VCaP (cell line): ENCODE results near the gene ARSB.

Source experiments
- H3K27ac ChIP-seq: fragments of 450-650 bp; 2 replicates; pipeline ENCODE4 v1.5.1; 2017
- CTCF ChIP-seq: fragments of 450-650 bp; conservative IDR thresholded peaks from 2 replicates; pipeline ENCODE4 v1.5.1; 2017; ENCODE audit warnings: mild to moderate bottlenecking, moderate library complexity

ARSB gene

DNA sequence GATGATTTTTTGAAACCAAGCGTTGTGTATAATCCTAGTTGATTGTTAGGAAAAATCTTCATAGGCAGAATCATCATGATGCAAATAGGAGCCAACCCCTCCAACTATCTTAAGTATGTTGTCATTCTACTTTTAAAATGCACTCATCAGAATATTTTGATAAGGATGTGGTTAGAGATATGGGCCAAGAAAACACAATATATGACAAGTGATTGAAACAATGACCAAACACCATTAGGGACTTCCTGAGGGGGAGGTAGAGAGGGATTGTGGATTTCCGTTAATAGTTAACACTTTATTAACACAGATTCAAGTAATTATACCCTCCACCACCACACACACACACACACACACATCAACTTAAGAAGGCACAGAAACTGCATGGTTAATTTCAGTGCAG, 143.3 kb downstream of the ARSB start:
- no peak overlapping the region for H3K27ac ChIP-seq
- no peak for TF ChIP-seq CTCF

DNA sequence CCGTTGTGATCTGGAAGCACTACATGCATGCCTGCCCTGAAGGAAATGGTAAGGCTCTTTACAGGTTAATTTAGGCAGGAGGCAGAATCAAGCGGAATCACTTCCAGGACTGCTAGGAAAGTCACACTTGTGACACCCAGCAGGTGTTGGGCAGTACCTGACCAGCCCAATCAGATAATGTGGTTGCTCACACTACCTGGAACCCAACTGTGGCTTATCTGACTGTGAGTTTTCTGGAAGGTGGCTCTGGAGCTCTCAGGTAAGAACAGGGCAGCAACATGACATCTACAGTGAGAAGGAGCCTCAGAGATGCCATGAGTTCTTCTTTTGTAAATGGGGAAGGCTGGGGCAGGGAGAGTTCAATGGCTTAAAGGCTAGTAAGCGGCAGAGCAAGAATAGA, 146.4 kb downstream of the ARSB start:
- H3K27ac ChIP-seq = no peak overlapping the region
- TF ChIP-seq CTCF = no peak

DNA sequence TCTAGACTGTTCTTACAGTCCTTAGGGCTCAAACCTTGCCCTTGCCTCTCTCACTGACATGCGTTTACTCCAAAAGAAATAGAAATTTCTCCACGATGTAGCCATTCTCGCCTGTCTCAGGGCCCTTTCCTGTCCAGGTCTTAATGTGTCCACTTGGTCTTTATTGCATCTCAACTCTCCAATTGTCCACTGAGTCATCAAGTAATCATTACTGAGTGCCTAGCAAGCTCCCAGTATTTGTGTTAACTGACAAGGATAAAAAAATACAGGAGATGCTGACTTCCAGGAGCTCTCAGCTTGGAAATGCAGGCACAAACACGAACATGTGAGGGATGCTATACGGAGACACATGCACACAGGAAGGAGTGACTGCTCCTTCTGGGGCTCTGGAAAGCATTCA, 147.3 kb downstream of the ARSB start:
- TF ChIP-seq CTCF = no peak
- no peak overlapping the region for H3K27ac ChIP-seq

DNA sequence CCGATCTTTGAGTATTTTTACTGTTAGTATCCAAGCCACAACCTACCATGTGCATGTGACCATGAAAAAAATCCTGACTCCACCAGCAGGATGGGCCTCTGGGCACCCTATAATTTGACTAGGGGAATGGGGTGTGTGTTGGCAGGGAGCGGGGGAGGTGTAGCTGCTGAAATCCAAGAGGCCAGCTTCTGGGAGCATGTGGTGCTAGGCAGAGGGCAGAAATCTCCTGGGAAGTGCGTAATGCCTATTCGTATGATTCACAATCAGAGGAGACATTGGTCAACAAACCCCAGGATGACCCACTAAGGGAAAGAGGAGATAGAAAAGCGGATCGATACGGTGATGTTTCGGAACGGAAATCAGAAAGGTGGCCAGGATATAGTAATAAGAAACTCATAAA, 149.9 kb downstream of the ARSB start:
- no peak overlapping the region for H3K27ac ChIP-seq
- TF ChIP-seq CTCF = no peak

- H3K27ac ChIP-seq = no peak overlapping the region
- no peak for TF ChIP-seq CTCF
Measured at GRCh38 chr5:78833284-78833683, 151.8 kb downstream of the ARSB start.

GRCh38 chr5:78830528-78831046, 154.5 kb downstream of the ARSB start:
- no peak for TF ChIP-seq CTCF
- H3K27ac ChIP-seq = peak overlapping the region; percentile 39; the same call in 1 of the 2 replicates

DNA sequence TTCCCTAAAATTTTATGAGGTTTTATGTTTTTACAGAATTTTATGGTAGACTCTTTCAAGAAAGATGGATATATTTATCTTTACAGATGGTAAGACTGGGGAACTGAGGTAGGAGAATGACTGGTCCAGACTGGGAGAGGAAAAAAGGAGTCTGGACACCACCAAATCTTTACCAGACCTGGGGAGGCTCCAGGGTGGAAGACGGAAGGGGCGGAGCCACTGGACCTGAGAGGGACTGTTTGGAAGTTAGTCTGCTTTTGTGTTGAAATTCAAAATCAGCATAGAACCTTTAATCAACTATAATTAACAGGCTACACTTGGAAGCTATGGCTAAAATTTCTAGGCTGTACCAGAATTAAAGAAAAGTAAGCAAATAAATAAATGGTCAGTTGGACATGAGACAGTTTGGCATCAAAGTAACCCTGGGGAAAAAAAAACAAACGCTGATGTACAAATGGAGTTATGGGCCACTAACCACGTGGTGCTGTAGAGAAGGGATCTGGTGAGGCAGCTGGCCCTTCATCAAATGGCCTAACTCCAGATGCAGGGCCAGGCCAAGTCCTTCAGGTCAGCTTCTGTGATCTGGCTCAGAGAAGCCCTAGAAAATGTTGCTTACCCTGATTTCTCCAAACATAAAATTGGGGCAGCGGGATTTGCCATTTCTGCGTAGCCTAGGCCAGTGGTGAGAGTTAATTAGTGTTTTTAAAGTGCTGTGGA, 155.1 kb downstream of the ARSB start:
- TF ChIP-seq CTCF = no peak

More for the DNA sequence above, 155.1 kb downstream of the ARSB start:
- peak overlapping the region; percentile 39; the same call in 1 of the 2 replicates for H3K27ac ChIP-seq
